H1 (cell line): ENCODE measurements around the gene KLHL15. TPM values are rescaled to one million over a fixed set of nuclear protein-coding genes. Genes with fewer than 3 reads are reported as not detected.

Source experiments
- CTCF ChIA-PET: fragments of 300-600 bp; sonication (Branson Sonifier 250); formaldehyde crosslinking; loops from one replicate; lab custom pipeline; 2021; ENCODE audit not compliant: partially characterized antibody; lab: Charles Lee
- POLR2A ChIA-PET: fragments of 300-600 bp; sonication (Branson Sonifier 250); formaldehyde crosslinking; loops from one replicate; lab custom pipeline; 2021; ENCODE audit warnings: inconsistent platforms; ENCODE audit not compliant: partially characterized antibody; lab: Charles Lee
- DNase-seq, 2 experiments: peaks; one replicate each; pipeline versions ENCODE4 v3.0.0 to v3.0.0-alpha.2; 2010 to 2022; ENCODE audit warnings: low spot score in 2 of 2, low read depth in 1 of 2, mixed read lengths in 1 of 2
- FAIRE-seq: peaks from 2 replicates; lab custom pipeline; 2011; peaks lifted over from hg19 to GRCh38; lab: Jason Lieb, UNC
- H2AFZ ChIP-seq: 2 replicates; pipeline ENCODE4 v1.8.1; 2012; ENCODE audit warnings: low read length, inconsistent platforms
- H2AK5ac ChIP-seq: 2 replicates; pipeline ENCODE4 v1.6.1; 2013; ENCODE audit warnings: low read depth, low read length
- H2BK120ac ChIP-seq: replicated peaks from 2 replicates; pipeline ENCODE3; 2013; ENCODE audit warnings: low read depth, low read length, inconsistent platforms
- H2BK12ac ChIP-seq: 2 replicates; pipeline ENCODE4 v1.6.1; 2013; ENCODE audit warnings: low read depth, low read length
- H2BK15ac ChIP-seq: 2 replicates; pipeline ENCODE4 v1.6.1; 2013; ENCODE audit warnings: low read length
- H2BK20ac ChIP-seq: 2 replicates; pipeline ENCODE4 v1.6.1; 2013; ENCODE audit warnings: low read length
- H2BK5ac ChIP-seq: 2 replicates; pipeline ENCODE4 v1.6.1; 2013; ENCODE audit warnings: low read depth, low read length
- H3K14ac ChIP-seq: 2 replicates; pipeline ENCODE4 v1.6.1; 2013; ENCODE audit warnings: inconsistent platforms; ENCODE audit not compliant: insufficient read length
- H3K18ac ChIP-seq: 2 replicates; pipeline ENCODE4 v1.6.1; 2013; ENCODE audit warnings: low read length; ENCODE audit errors: extremely low read depth
- H3K23ac ChIP-seq: 2 replicates; pipeline ENCODE4 v1.6.1; 2013; ENCODE audit warnings: inconsistent platforms; ENCODE audit not compliant: insufficient read length
- H3K23me2 ChIP-seq: 2 replicates; pipeline ENCODE4 v1.6.1; 2013; ENCODE audit warnings: low read depth, low read length
- H3K27ac ChIP-seq: 2 replicates; pipeline ENCODE4 v1.6.1; 2011; ENCODE audit warnings: low read depth, low read length, inconsistent platforms
- H3K27me3 ChIP-seq, 4 experiments: replicated peaks in 1 of 4; 1 replicate in 1 of 4; 2 replicates in 3 of 4; pipeline versions ENCODE4 v1.6.1 to v1.8.1; 2011 to 2013; ENCODE audit warnings: low read length in 3 of 4, mild to moderate bottlenecking in 3 of 4, inconsistent platforms in 2 of 4, mixed read lengths in 2 of 4, moderate library complexity in 1 of 4; ENCODE audit not compliant: control insufficient read depth in 3 of 4, insufficient read depth in 3 of 4; ENCODE audit errors: extremely low read depth in 1 of 4
- H3K36me3 ChIP-seq, 4 experiments: 2 replicates each; pipeline versions ENCODE4 v1.6.1 to v1.8.1; 2011 to 2013; ENCODE audit warnings: mild to moderate bottlenecking in 4 of 4, low read length in 3 of 4, moderate library complexity in 2 of 4, control low read depth in 1 of 4, inconsistent platforms in 1 of 4; ENCODE audit not compliant: insufficient read depth in 4 of 4, control insufficient read depth in 2 of 4
- H3K4ac ChIP-seq: replicated peaks from 2 replicates; pipeline ENCODE3; 2013; ENCODE audit warnings: low read length, low read depth, mixed read lengths, inconsistent platforms; ENCODE audit not compliant: insufficient read length
- H3K4me1 ChIP-seq, 4 experiments: replicated peaks in 1 of 4; 1 replicate in 1 of 4; 2 replicates in 3 of 4; pipeline versions ENCODE4 v1.6.1 to v1.8.1; 2011 to 2013; ENCODE audit warnings: low read length in 3 of 4, inconsistent platforms in 2 of 4, mixed read lengths in 1 of 4; ENCODE audit not compliant: insufficient read depth in 4 of 4, control insufficient read depth in 3 of 4
- H3K4me2 ChIP-seq, 2 experiments: 2 replicates each; pipeline versions ENCODE4 v1.6.1 to v1.8.1; 2011 to 2013; ENCODE audit warnings: low read depth in 2 of 2, low read length in 2 of 2, control low read depth in 1 of 2, inconsistent platforms in 1 of 2, mild to moderate bottlenecking in 1 of 2; ENCODE audit not compliant: insufficient read depth in 1 of 2
- H3K4me3 ChIP-seq, 4 experiments: fragments of 200-600, 300-600 bp in 1 of 4; sonication (generic), shearing (Covaris generic), sonication (Bioruptor Twin) in 1 of 4; 2 replicates each; pipeline versions ENCODE4 v1.5.1 to v1.8.1; 2011 to 2016; ENCODE audit warnings: low read length in 4 of 4, low read depth in 3 of 4, control low read depth in 2 of 4, inconsistent platforms in 2 of 4, mild to moderate bottlenecking in 2 of 4, mixed read lengths in 1 of 4, moderate library complexity in 1 of 4; ENCODE audit not compliant: insufficient read depth in 2 of 4; ENCODE audit errors: extremely low read depth in 1 of 4
- H3K56ac ChIP-seq: replicated peaks from 2 replicates; pipeline ENCODE3; 2013; ENCODE audit warnings: low read depth, mild to moderate bottlenecking, mixed read lengths, low read length, inconsistent platforms; ENCODE audit not compliant: insufficient read length
- H3K79me1 ChIP-seq: 2 replicates; pipeline ENCODE4 v1.6.1; 2013; ENCODE audit warnings: low read depth, low read length, control low read depth
- H3K79me2 ChIP-seq, 2 experiments: 2 replicates each; pipeline versions ENCODE4 v1.6.1 to v1.8.1; 2012 to 2013; ENCODE audit warnings: low read length in 2 of 2, mild to moderate bottlenecking in 2 of 2, inconsistent platforms in 1 of 2; ENCODE audit not compliant: insufficient read depth in 2 of 2, control insufficient read depth in 1 of 2
- H3K9ac ChIP-seq, 4 experiments: replicated peaks in 1 of 4; 1 replicate in 1 of 4; 2 replicates in 3 of 4; pipeline versions ENCODE4 v1.6.1 to v1.8.1; 2011 to 2013; ENCODE audit warnings: low read depth in 3 of 4, low read length in 3 of 4, control low read depth in 2 of 4, mild to moderate bottlenecking in 2 of 4, moderate library complexity in 2 of 4, inconsistent platforms in 1 of 4; ENCODE audit errors: extremely low read depth in 1 of 4
- H3K9me3 ChIP-seq, 2 experiments: 2 replicates each; pipeline versions ENCODE4 v1.6.1 to v1.8.1; 2012 to 2013; ENCODE audit warnings: mild to moderate bottlenecking in 2 of 2, moderate library complexity in 2 of 2, control low read depth in 1 of 2, inconsistent platforms in 1 of 2, low read depth in 1 of 2, low read length in 1 of 2, mixed read lengths in 1 of 2; ENCODE audit not compliant: insufficient read depth in 2 of 2
- H4K20me1 ChIP-seq, 2 experiments: replicated peaks in 1 of 2; 2 replicates each; pipeline versions ENCODE3 to v1.8.1; 2011 to 2013; ENCODE audit warnings: inconsistent platforms in 2 of 2, low read length in 2 of 2, mild to moderate bottlenecking in 1 of 2; ENCODE audit not compliant: insufficient read depth in 2 of 2, control insufficient read depth in 1 of 2
- H4K5ac ChIP-seq: 2 replicates; pipeline ENCODE4 v1.6.1; 2013; ENCODE audit warnings: low read length, low read depth, mixed read lengths, inconsistent platforms; ENCODE audit not compliant: insufficient read length
- H4K8ac ChIP-seq: 2 replicates; pipeline ENCODE4 v1.8.0; 2013; ENCODE audit warnings: mild to moderate bottlenecking, moderate library complexity, low read length, inconsistent platforms; ENCODE audit not compliant: insufficient read depth; ENCODE audit errors: extremely low read depth
- H4K91ac ChIP-seq: replicated peaks from 2 replicates; pipeline ENCODE3; 2013; ENCODE audit warnings: low read length, mixed read lengths, inconsistent platforms; ENCODE audit not compliant: insufficient read length
- BCL11A ChIP-seq, 2 experiments: IDR thresholded peaks; one replicate each; pipeline ENCODE4 v1.6.1; 2011; ENCODE audit warnings: low read depth in 2 of 2, low read length in 2 of 2, mild to moderate bottlenecking in 2 of 2
- CEBPB ChIP-seq: IDR thresholded peaks from 2 replicates; pipeline ENCODE4 v1.6.1; 2012; ENCODE audit warnings: low read depth, low read length
- GABPA ChIP-seq: IDR thresholded peaks from 2 replicates; pipeline ENCODE4 v1.6.1; 2011; ENCODE audit warnings: mild to moderate bottlenecking, low read length, moderate library complexity, borderline replicate concordance; ENCODE audit not compliant: insufficient read depth
- HDAC2 ChIP-seq, 2 experiments: fragments of 300-600 bp in 1 of 2; sonication (generic) in 1 of 2; IDR thresholded peaks; 2 replicates each; pipeline ENCODE4 v1.6.1; 2011 to 2012; ENCODE audit warnings: low read depth in 2 of 2, low read length in 2 of 2, mild to moderate bottlenecking in 2 of 2, moderate library complexity in 2 of 2, borderline replicate concordance in 1 of 2, inconsistent platforms in 1 of 2
- RBBP5 ChIP-seq: IDR thresholded peaks from 2 replicates; pipeline ENCODE4 v1.7.1; 2012; ENCODE audit warnings: low read depth, mild to moderate bottlenecking, inconsistent platforms, low read length, moderate library complexity, borderline replicate concordance
- SIRT6 ChIP-seq: IDR thresholded peaks from one replicate; pipeline ENCODE4 v1.7.1; 2012; ENCODE audit warnings: low read length, inconsistent platforms
- SP1 ChIP-seq: IDR thresholded peaks from 2 replicates; pipeline ENCODE4 v1.6.1; 2011; ENCODE audit warnings: low read depth, low read length
- WGBS, 2 experiments: shearing (Covaris generic) in 1 of 2; methylation state at CpG; one replicate each; pipeline versions ENCODE4 v1.1.6 to v1.1.7; 2013 to 2015; ENCODE audit warnings: low lambda C conversion rate in 2 of 2, mixed read lengths in 2 of 2, inconsistent platforms in 1 of 2, low coverage in 1 of 2, missing lambda C conversion rate in 1 of 2; ENCODE audit not compliant: insufficient replicate concordance in 2 of 2, insufficient coverage in 1 of 2, insufficient read length in 1 of 2; ENCODE audit errors: extremely low coverage in 1 of 2, missing lambda C conversion rate in 1 of 2; 5-methylcytosine and 5-hydroxymethylcytosine counted together
- polyA plus RNA-seq, 7 experiments: library from polyadenylated mRNA; depleted of rRNA in 3 of 7; stranded (reverse) in 5 of 7; unstranded in 2 of 7; fragments of >200 nt in 5 of 7; fragments of 200-250 nt in 2 of 7; gene quantifications; 1 replicate in 5 of 7; 2 replicates in 1 of 7; 4 replicates in 1 of 7; pipeline versions ENCODE4 v1.2.1 to v1.2.3, GENCODE V29; 2011 to 2013; ENCODE audit warnings: missing spikeins in 2 of 7, mixed read lengths in 2 of 7
- total RNA-seq: library from RNA; stranded (reverse); fragmentation: NEBNext Ultra II Directional; extraction: Animal tissue kit (Norgen Biotek cat#: 25700); gene quantifications from 2 replicates; pipeline ENCODE4 v1.2.1, GENCODE V29; 2021

The KLHL15 gene
- total and polyA plus RNA-seq, 2 of the 8 experiments (the other 6 are each of a cell fraction or from before 2014, with no cell fraction given): 3.7 to 8.9 TPM

GRCh38 chrX:23981222-23981621 lies 45.8 kb downstream of the KLHL15 start:
- H3K56ac ChIP-seq: no peak overlapping the region
- no peaks in the 10 kb centered on the region for H3K79me2 ChIP-seq
- H4K8ac ChIP-seq: no peak overlapping the region
- no peak overlapping the region for H3K14ac ChIP-seq
- H4K91ac ChIP-seq: no peak overlapping the region
- no peak overlapping the region for H2AFZ ChIP-seq
- WGBS, 2 experiments: 17% methylated on average over 4 of the region's 4 CpGs; no CpG with 5 or more reads in 1 of the 2 experiments
- H2BK5ac ChIP-seq: no peak overlapping the region
- H2BK20ac ChIP-seq: no peak overlapping the region
- H3K4me1 ChIP-seq: peaks cover 0 to 7% (median 4%) of the 10 kb centered on the region in 4 experiments; a peak in 4 of 7 replicates
- H4K20me1 ChIP-seq: no peaks in the 10 kb centered on the region
- no peak overlapping the region for H4K5ac ChIP-seq
- no peaks in the 10 kb centered on the region; a peak in 2 of 8 replicates for H3K36me3 ChIP-seq
- no peak overlapping the region for H2AK5ac ChIP-seq
- no peak overlapping the region for H2BK120ac ChIP-seq
- peak overlapping the region; percentile 2 to 49; a peak in 3 of 4 replicates for H3K4me2 ChIP-seq
- H3K4ac ChIP-seq: no peak overlapping the region
- POLR2A ChIA-PET: interaction anchor here (1.4 to 1.5 kb wide), 3 partner anchors 11 to 45 kb away, joined by 3 read pairs; no protein-coding TSS in a partner anchor
- H3K4me3 ChIP-seq: 0 out of 8 replicates have a peak overlapping the region, but pooled peaks of 1 of the 4 experiments have one; percentile 11
- H2BK12ac ChIP-seq: no peak overlapping the region
- no peak overlapping the region; the same call in 1 of the 2 replicates for H3K27ac ChIP-seq
- TF ChIP-seq HDAC2 (IDR thresholded peaks at IDR 0.05; ENCODE audit: borderline replicate concordance in 1 of 2, low read depth in 2 of 2, low read length in 2 of 2) (no peak), RBBP5 (no peak), SIRT6 (no peak), BCL11A (IDR thresholded peaks at IDR 0.05; ENCODE audit: low read depth in 2 of 2, low read length in 2 of 2) (no peak), GABPA (no peak), CEBPB (no peak), SP1 (no peak)
- DNase-seq (no peak), FAIRE-seq (no peak)
- no peaks in the 10 kb centered on the region for H3K9me3 ChIP-seq
- no peak overlapping the region for H2BK15ac ChIP-seq
- no peak overlapping the region for H3K9ac ChIP-seq
- H3K79me1 ChIP-seq: no peaks in the 10 kb centered on the region; the same call in 1 of the 2 replicates
- H3K23me2 ChIP-seq: no peaks in the 10 kb centered on the region
- CTCF ChIA-PET: no interaction called here
- H3K18ac ChIP-seq: no peak overlapping the region
- no peaks in the 10 kb centered on the region for H3K27me3 ChIP-seq
- H3K23ac ChIP-seq: no peak overlapping the region
